K562 (cell line): ENCODE measurements around the gene ARSA. TPM values are rescaled to one million over a fixed set of nuclear protein-coding genes. Genes with fewer than 3 reads are reported as not detected.

Source experiments
- ATAC-seq: fragments of 200-7000 bp; cut with Tn5 transposase; 3 replicates; pipeline ENCODE4 v1.9.1; 2020; ENCODE audit warnings: moderate library complexity
- BruUV-seq: library from RNA; stranded (reverse); fragments of 400-500 nt; replicated peaks from 2 replicates; lab custom pipeline; 2021; lab: Mats Ljungman, UMichigan
- CTCF ChIA-PET: fragments of 300-600 bp; formaldehyde crosslinking; extraction: SDS; loops from one replicate; lab custom pipeline; 2021; ENCODE audit warnings: low intra/inter-chr PET ratio; lab: Yijun Ruan, JAX
- POLR2A ChIA-PET: fragments of 300-600, 350-650 bp; sonication (Branson Sonifier 250); formaldehyde crosslinking; extraction: SDS; loops from one replicate; lab custom pipeline; 2021; ENCODE audit warnings: antibody characterized with exemption, inconsistent platforms; lab: Yijun Ruan, JAX
- DNase-seq, 4 experiments: peaks; one replicate each; pipeline versions ENCODE4 v3.0.0 to v3.0.0-alpha.2; 2011 to 2018; ENCODE audit warnings: low spot score in 3 of 4, mixed read lengths in 3 of 4; ENCODE audit errors: extremely low read depth in 1 of 4
- FAIRE-seq: peaks from 2 replicates; lab custom pipeline; 2011; peaks lifted over from hg19 to GRCh38; lab: Jason Lieb, UNC
- H2AFZ ChIP-seq: 2 replicates; pipeline ENCODE4 v1.6.0; 2011; ENCODE audit warnings: low read depth, low read length, control low read depth, inconsistent platforms
- H3K27ac ChIP-seq: fragments of 200-600 bp; 3 replicates; pipeline ENCODE4 v1.8.0; 2011; ENCODE audit warnings: low read depth, mild to moderate bottlenecking, control low read depth, inconsistent platforms, low read length, moderate library complexity, mixed read lengths; ENCODE audit errors: extremely low read depth
- H3K27me3 ChIP-seq, 2 experiments: fragments of 300-600 bp in 1 of 2; 2 replicates in 1 of 2; 3 replicates in 1 of 2; pipeline versions ENCODE4 v1.6.0 to v1.8.0; 2011; ENCODE audit warnings: inconsistent platforms in 2 of 2, low read length in 2 of 2, mild to moderate bottlenecking in 1 of 2, mixed read lengths in 1 of 2, moderate library complexity in 1 of 2; ENCODE audit not compliant: control insufficient read depth in 2 of 2, insufficient read depth in 2 of 2
- H3K36me3 ChIP-seq: fragments of 300-600 bp; 3 replicates; pipeline ENCODE4 v1.8.0; 2011; ENCODE audit warnings: mild to moderate bottlenecking, low read length, inconsistent platforms; ENCODE audit not compliant: control insufficient read depth, insufficient read depth
- H3K4me1 ChIP-seq, 2 experiments: fragments of 200-600 bp in 1 of 2; replicated peaks in 1 of 2; 2 replicates in 1 of 2; 3 replicates in 1 of 2; pipeline versions ENCODE4 v1.5.1 to v1.8.0; 2011; ENCODE audit warnings: inconsistent platforms in 2 of 2, low read length in 2 of 2, mild to moderate bottlenecking in 1 of 2, mixed read lengths in 1 of 2, moderate library complexity in 1 of 2; ENCODE audit not compliant: control insufficient read depth in 2 of 2, insufficient read depth in 2 of 2
- H3K4me2 ChIP-seq: 2 replicates; pipeline ENCODE4 v1.6.1; 2011; ENCODE audit warnings: low read length, control low read depth, inconsistent platforms, mixed read lengths; ENCODE audit not compliant: insufficient read depth
- H3K4me3 ChIP-seq: fragments of 200-600 bp; sonication (generic), shearing (Covaris generic); 2 replicates; pipeline ENCODE4 v1.5.1; 2016; ENCODE audit warnings: control low read depth, inconsistent platforms
- H3K79me2 ChIP-seq: fragments of 200-600 bp; 3 replicates; pipeline ENCODE4 v1.8.0; 2011; ENCODE audit warnings: low read length, inconsistent platforms; ENCODE audit not compliant: control insufficient read depth, insufficient read depth
- H3K9ac ChIP-seq, 2 experiments: 2 replicates each; pipeline versions ENCODE4 v1.6.0 to v1.6.1; 2011; ENCODE audit warnings: low read depth in 2 of 2, low read length in 2 of 2, control low read depth in 1 of 2, inconsistent platforms in 1 of 2, mild to moderate bottlenecking in 1 of 2, mixed read lengths in 1 of 2; ENCODE audit not compliant: insufficient read depth in 1 of 2
- H3K9me1 ChIP-seq: one replicate; pipeline ENCODE4 v1.6.0; 2011; ENCODE audit warnings: inconsistent platforms, mild to moderate bottlenecking, low read length, moderate library complexity; ENCODE audit not compliant: control insufficient read depth, insufficient read depth
- H3K9me3 ChIP-seq: replicated peaks from 2 replicates; pipeline ENCODE4 v1.5.1; 2011; ENCODE audit warnings: low read depth, low read length, inconsistent platforms; ENCODE audit not compliant: control insufficient read depth, insufficient read depth
- H4K20me1 ChIP-seq: replicated peaks from 2 replicates; pipeline ENCODE4 v1.6.1; 2011; ENCODE audit warnings: low read length, inconsistent platforms, mixed read lengths; ENCODE audit not compliant: control insufficient read depth, insufficient read depth
- C11orf30 ChIP-seq: fragments of 450-650 bp; IDR thresholded peaks from 2 replicates; pipeline ENCODE4 v1.6.1; 2016; ENCODE audit warnings: low read depth, mild to moderate bottlenecking
- MNT ChIP-seq, 2 experiments: fragments of 450-650 bp; conservative IDR thresholded peaks; 2 replicates each; pipeline ENCODE4 v1.6.1; 2017; ENCODE audit warnings: mild to moderate bottlenecking in 2 of 2, moderate library complexity in 2 of 2
- PYGO2 ChIP-seq: fragments of 450-650 bp; IDR thresholded peaks from 2 replicates; pipeline ENCODE4 v1.6.1; 2016; ENCODE audit warnings: mild to moderate bottlenecking, missing genetic modification characterization, moderate library complexity, missing compliant biosample characterization
- TEAD4 ChIP-seq, 2 experiments: sonication (generic) in 1 of 2; formaldehyde crosslinking in 1 of 2; IDR thresholded peaks; 2 replicates each; pipeline versions ENCODE4 v1.6.1 to v1.8.0; 2012 to 2022; ENCODE audit warnings: borderline replicate concordance in 1 of 2, inconsistent platforms in 1 of 2, low read length in 1 of 2, mild to moderate bottlenecking in 1 of 2, missing genetic modification reagents in 1 of 2
- ZBTB5 ChIP-seq: fragments of 450-650 bp; IDR thresholded peaks from 2 replicates; pipeline ENCODE4 v1.6.1; 2017; ENCODE audit warnings: antibody characterized with exemption
- ZNF444 ChIP-seq: fragments of 250-450 bp; sonication (Bioruptor Pico); IDR thresholded peaks from 2 replicates; pipeline ENCODE4 v1.4.0; 2020; ENCODE audit warnings: mild to moderate bottlenecking, moderate library complexity
- WGBS: fragments of 100-300 bp; shearing (Covaris generic); methylation state at CpG from one replicate; pipeline ENCODE4 v1.1.6; 2016; ENCODE audit warnings: low coverage, mixed read lengths; ENCODE audit not compliant: insufficient coverage; ENCODE audit errors: missing lambda C conversion rate; 5-methylcytosine and 5-hydroxymethylcytosine counted together
- in situ Hi-C: fragments of 300-500 bp; cut with MboI; formaldehyde crosslinking; loops from 4 replicates; pipeline ENCODE4 v1.15.0; 2018; ENCODE audit warnings: inconsistent platforms, mixed read lengths
- intact Hi-C: fragments of 100-400 bp; cut with micrococcal nuclease; formaldehyde crosslinking; loops from 2 replicates; pipeline ENCODE4 v1.14.2; 2022
- polyA plus RNA-seq, 8 experiments: library from polyadenylated mRNA; depleted of rRNA in 4 of 8; stranded (reverse) in 5 of 8; unstranded in 3 of 8; fragments of >200 nt; fragmentation: Nextera tagmentation in 2 of 8; fragmentation: Illumina TruSeq in 1 of 8; extraction: Ambion mirVana in 2 of 8; extraction: Trizol in 1 of 8; gene quantifications; 2 replicates each; pipeline versions ENCODE4 v1.2.1 to v1.2.3, GENCODE V29; 2011 to 2014; ENCODE audit warnings: inconsistent platforms in 1 of 8, missing spikeins in 1 of 8
- total RNA-seq, 7 experiments: library from RNA; depleted of rRNA in 6 of 7; stranded (reverse); fragments of >200 nt in 6 of 7; fragmentation: Illumina TruSeq in 2 of 7; extraction: Trizol in 2 of 7; gene quantifications; 2 replicates each; pipeline versions ENCODE4 v1.2.1 to v1.2.3, GENCODE V29; 2011 to 2021; ENCODE audit warnings: low replicate concordance in 1 of 7

ARSA gene
- total and polyA plus RNA-seq, 9 of the 15 experiments (the other 6 are each of a cell fraction or from before 2014, with no cell fraction given) = 0.32 to 10.9 (median 1.8) TPM; not detected in 1

- TF ChIP-seq PYGO2 (tag) (no peak), MNT (conservative IDR thresholded peaks at IDR 0.05) (no peak)
Observed at GRCh38 chr22:50676661-50677492, 48.9 kb upstream of the ARSA start (continued).

- no peak overlapping the region for H2AFZ ChIP-seq
- 2% methylated on average over 13 of the region's 14 CpGs for WGBS
- H3K9ac ChIP-seq = no peak overlapping the region; a peak in 1 of 4 replicates
- POLR2A ChIA-PET = no interaction called here
- FAIRE-seq (no peak), ATAC-seq (no peak), DNase-seq (peak in 2 of 4 experiments; percentile 1 to 2)
- H3K4me3 ChIP-seq = no peak overlapping the region
- in situ Hi-C loops (no loop called here), intact Hi-C loops (no loop called here)
- no peaks in the 10 kb centered on the region for H3K79me2 ChIP-seq
- TF ChIP-seq ZBTB5 (no peak), C11orf30 (no peak), ZNF444 (CRISPR knock-in tag) (no peak), TEAD4 (IDR thresholded peaks at IDR 0.05; ENCODE audit: low read length) (no peak), TEAD4 (CRISPR knock-in tag; IDR thresholded peaks at IDR 0.05; ENCODE audit: borderline replicate concordance) (no peak)
- no TSS peak for BruUV-seq
- H3K9me3 ChIP-seq = no peaks in the 10 kb centered on the region
- H4K20me1 ChIP-seq = no peaks in the 10 kb centered on the region
- no peak overlapping the region for H3K27ac ChIP-seq
- CTCF ChIA-PET = no interaction called here
- peaks cover 4 to 24% of the 10 kb centered on the region in 2 experiments; a peak in 4 of 5 replicates for H3K27me3 ChIP-seq
- H3K9me1 ChIP-seq = no peaks in the 10 kb centered on the region
- H3K36me3 ChIP-seq = no peaks in the 10 kb centered on the region
- no peak overlapping the region for H3K4me2 ChIP-seq
- peaks cover 0 to 21% of the 10 kb centered on the region in 2 experiments; a peak in 1 of 5 replicates for H3K4me1 ChIP-seq
Observed at GRCh38 chr22:50676180-50676636, 48.3 kb upstream of the ARSA start.
